IMR-90 (cell line): Measurements from ENCODE around the gene MAGI1.

Source experiments
- CEBPB ChIP-seq: IDR thresholded peaks from 2 replicates; pipeline ENCODE4 v1.6.1; 2012; ENCODE audit warnings: low read depth, low read length, improper control_type of control experiment
- MAFK ChIP-seq: IDR thresholded peaks from 2 replicates; pipeline ENCODE4 v1.6.1; 2012; ENCODE audit warnings: low read depth, low read length, improper control_type of control experiment
- MAZ ChIP-seq: IDR thresholded peaks from 2 replicates; pipeline ENCODE4 v1.6.1; 2012; ENCODE audit warnings: low read depth, mild to moderate bottlenecking, low read length, improper control_type of control experiment, moderate library complexity, borderline replicate concordance
- MXI1 ChIP-seq: IDR thresholded peaks from 2 replicates; pipeline ENCODE4 v1.6.1; 2012; ENCODE audit warnings: low read depth, mild to moderate bottlenecking, low read length, moderate library complexity, borderline replicate concordance
- POLR2A ChIP-seq: IDR thresholded peaks from 2 replicates; pipeline ENCODE4 v1.6.1; 2012; ENCODE audit warnings: mild to moderate bottlenecking, low read depth, low read length
- RAD21 ChIP-seq: IDR thresholded peaks from 2 replicates; pipeline ENCODE4 v1.6.1; 2012; ENCODE audit warnings: low read length, improper control_type of control experiment
- RCOR1 ChIP-seq: IDR thresholded peaks from 2 replicates; pipeline ENCODE4 v1.6.1; 2012; ENCODE audit warnings: mild to moderate bottlenecking, low read length, improper control_type of control experiment; ENCODE audit not compliant: insufficient replicate concordance
- SMC3 ChIP-seq: fragments of 150-350 bp; IDR thresholded peaks from 2 replicates; pipeline ENCODE4 v1.6.1; 2016; ENCODE audit warnings: low read depth, mild to moderate bottlenecking, antibody characterized with exemption, low read length, moderate library complexity
- TF ChIP-seq, protein P1 (sequence below): conservative IDR thresholded peaks from 2 replicates; pipeline ENCODE4 v1.5.1; 2012; ENCODE audit warnings: mild to moderate bottlenecking, low read depth, low read length, improper control_type of control experiment

DNA sequence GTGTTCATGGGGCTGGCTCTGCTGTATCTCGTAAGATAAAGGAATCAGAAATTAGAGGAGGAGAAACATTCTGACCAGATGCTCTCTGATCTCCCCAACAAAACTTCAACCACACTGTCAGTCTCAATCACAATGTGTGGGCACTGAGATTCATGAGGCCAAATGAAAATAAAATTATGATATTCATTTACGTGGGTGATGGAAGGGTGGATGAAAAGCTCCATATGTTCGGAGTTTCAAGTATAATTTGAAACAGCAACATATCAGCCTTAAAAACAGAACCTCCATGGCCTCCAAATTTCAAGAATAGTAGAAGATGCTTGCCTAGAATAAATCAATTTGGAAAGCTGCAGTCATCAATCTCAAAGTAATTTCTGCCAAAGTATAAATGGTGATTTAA lies 363.7 kb downstream of the MAGI1 start:
- TF ChIP-seq CEBPB: no peak
- no peak for TF ChIP-seq RCOR1
- TF ChIP-seq, protein P1, sequence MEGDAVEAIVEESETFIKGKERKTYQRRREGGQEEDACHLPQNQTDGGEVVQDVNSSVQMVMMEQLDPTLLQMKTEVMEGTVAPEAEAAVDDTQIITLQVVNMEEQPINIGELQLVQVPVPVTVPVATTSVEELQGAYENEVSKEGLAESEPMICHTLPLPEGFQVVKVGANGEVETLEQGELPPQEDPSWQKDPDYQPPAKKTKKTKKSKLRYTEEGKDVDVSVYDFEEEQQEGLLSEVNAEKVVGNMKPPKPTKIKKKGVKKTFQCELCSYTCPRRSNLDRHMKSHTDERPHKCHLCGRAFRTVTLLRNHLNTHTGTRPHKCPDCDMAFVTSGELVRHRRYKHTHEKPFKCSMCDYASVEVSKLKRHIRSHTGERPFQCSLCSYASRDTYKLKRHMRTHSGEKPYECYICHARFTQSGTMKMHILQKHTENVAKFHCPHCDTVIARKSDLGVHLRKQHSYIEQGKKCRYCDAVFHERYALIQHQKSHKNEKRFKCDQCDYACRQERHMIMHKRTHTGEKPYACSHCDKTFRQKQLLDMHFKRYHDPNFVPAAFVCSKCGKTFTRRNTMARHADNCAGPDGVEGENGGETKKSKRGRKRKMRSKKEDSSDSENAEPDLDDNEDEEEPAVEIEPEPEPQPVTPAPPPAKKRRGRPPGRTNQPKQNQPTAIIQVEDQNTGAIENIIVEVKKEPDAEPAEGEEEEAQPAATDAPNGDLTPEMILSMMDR: no peak
- no peak for TF ChIP-seq MAZ
- no peak for TF ChIP-seq POLR2A
- no peak for TF ChIP-seq MXI1
- TF ChIP-seq MAFK: no peak
- TF ChIP-seq RAD21: no peak
- TF ChIP-seq SMC3: no peak
